ENCODE data around the gene ADAMTSL5.

- TF ChIP-seq POLR2A (IDR thresholded peaks at IDR 0.05): no peak
- TF ChIP-seq CTCF (IDR thresholded peaks at IDR 0.05): no peak
Observed at GRCh38 chr19:1510807-1511206, 2.0 kb downstream of the ADAMTSL5 start.

Data from esophagus squamous epithelium (tissue), 4 donors.